ENCODE measurements around the gene VARS2.
"Not testable (repeated sequence)": the region's sequence is repeated elsewhere in the genome, so short reads cannot be mapped to it uniquely, and the experiment has no call there.

The VARS2 gene

DNA sequence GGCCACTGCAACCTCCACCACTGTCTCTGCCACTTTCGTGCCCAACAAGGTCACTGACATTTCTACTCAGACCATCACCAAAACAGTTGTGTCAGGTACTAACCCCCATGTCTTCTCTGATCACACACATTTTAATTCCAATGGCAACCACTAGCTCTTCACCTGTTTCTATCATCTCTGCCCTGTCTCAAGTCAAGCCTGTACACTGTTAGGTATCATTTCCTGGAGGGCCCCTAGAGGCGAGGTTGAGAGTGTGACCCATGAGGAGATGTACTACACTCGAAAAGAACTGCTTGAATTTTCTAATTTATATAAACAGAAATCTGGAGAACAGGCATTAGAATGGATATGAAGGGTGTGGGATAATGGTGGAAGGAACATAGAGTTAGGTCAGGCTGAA, 52.1 kb downstream of the VARS2 start:
- DNase-seq, result no peak

- not testable (repeated sequence) for DNase-seq
These were observed 55.1 kb downstream of the VARS2 start for GRCh38 chr6:30969171-30969570.

DNA sequence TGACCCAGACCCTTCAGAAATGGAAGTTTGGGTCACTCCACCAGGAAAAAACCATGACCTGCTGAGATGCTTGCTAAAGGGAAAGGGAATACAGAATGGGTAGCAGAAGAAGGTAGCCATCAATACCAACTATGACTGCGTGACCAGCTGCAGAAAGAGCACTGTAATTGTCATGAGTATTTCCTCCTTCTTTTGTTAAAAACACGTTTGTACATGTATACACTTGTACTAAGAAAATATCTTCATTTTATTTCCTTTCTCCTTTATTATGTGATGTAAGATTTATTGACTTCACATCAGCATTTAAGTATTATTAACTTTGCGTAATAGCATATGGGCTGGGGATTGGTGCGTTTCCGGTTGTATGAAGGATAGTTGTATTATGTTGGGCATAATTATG, 56.9 kb downstream of the VARS2 start:
- DNase-seq, result no peak

GRCh38 chr6:30972816-30973215, 58.8 kb downstream of the VARS2 start:
- no peak for DNase-seq

DNA sequence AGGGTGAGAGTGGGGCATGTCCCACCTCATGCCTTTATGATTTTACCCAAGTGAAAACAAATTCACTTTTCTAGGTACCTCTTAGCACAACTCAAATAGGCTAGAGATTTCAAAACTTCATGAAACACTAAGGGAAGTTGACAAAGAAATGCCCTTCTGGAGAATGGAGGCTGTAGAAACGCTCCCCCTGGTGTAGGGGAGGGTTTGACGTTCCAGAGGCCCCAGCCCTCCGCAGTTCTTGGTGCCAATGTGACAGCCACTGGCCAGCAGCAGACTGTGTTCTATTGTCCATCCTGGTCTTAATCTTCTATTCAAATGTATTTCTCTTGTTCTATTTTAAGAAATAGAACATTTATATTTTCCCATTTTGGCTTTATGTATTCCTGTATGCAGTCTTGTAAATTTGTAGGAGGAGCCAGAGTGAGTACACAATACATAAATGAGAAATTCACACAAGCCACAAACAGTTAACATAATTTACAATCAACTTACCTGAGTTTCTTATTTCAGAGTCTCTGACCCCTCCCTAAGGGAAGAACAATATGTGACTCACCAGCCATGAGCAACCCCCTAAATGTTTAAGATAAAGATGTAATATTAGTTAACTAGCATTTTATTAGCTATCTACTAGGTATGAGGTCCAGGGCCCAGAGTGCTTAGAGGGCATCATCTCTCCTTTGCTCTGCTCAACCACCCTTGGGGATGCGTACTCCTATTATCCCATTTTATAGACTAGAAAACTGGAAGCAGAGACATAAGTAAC, 60.6 kb downstream of the VARS2 start:
- no peak for DNase-seq
